ENCODE data around the gene EPG5. TPM values are rescaled to one million over a fixed set of nuclear protein-coding genes. Genes with fewer than 3 reads are reported as not detected.
A peak's percentile ranks its signal among the peaks of the same experiment; 100 is the strongest.
"Not testable (repeated sequence)": the region's sequence is repeated elsewhere in the genome, so short reads cannot be mapped to it uniquely, and the experiment has no call there.

Gene EPG5
- total and polyA plus RNA-seq, 2 of the 4 experiments (the other 2 are of a cell fraction): 37.3 to 114 TPM

DNA sequence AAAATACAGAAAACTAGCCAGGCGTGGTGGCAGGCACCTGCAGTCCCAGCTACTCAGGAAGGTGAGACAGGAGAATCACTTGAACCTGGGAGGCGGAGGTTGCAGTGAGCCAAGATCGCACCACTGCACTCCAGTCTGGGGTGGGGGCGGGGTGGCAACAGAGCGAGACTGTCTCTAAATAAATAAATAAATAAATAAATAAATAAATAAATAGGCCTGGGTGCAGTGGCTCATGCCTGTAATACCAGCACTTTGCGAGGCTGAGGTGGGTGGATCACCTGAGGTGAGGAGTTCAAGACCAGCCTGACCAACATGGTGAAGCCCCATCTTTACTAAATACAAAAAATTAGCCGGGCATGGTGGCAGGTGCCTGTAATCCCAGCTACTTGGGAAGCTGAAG is 7.6 kb downstream of the EPG5 start:
- in situ Hi-C loops (cut with MboI; ENCODE audit: low sequenced_read_pairs); H3K4me2 ChIP-seq (ENCODE audit: low read depth, low read length); H3K14ac ChIP-seq (replicated peaks; ENCODE audit: low read depth, low read length); H2AK9ac ChIP-seq (replicated peaks; ENCODE audit: low read depth, low read length, poor library complexity); H3K4me3 ChIP-seq (ENCODE audit: insufficient read depth, low read depth, low read length); H4K20me1 ChIP-seq (ENCODE audit: insufficient read depth, low read length); H3K9me3 ChIP-seq (ENCODE audit: control insufficient read depth, insufficient read depth, low read length); H3K56ac ChIP-seq (ENCODE audit: extremely low read depth, insufficient read depth, low read length); BruUV-seq (replicated peaks); POLR2A ChIA-PET (ENCODE audit: unreplicated experiment); H2BK120ac ChIP-seq (ENCODE audit: low read depth, low read length); H4K5ac ChIP-seq (ENCODE audit: low read depth, low read length); H3K27ac ChIP-seq (ENCODE audit: insufficient read depth, low read length); H3K18ac ChIP-seq (ENCODE audit: low read depth, low read length); CTCF ChIA-PET; H4K8ac ChIP-seq (ENCODE audit: low read depth in 2 of 2, low read length in 2 of 2); H2AFZ ChIP-seq (replicated peaks; ENCODE audit: low read length, poor library complexity); H2BK15ac ChIP-seq (ENCODE audit: low read depth, low read length); intact Hi-C loops (cut with micrococcal nuclease); H3K9ac ChIP-seq (ENCODE audit: low read depth, low read length); dilution Hi-C loops (cut with HindIII; ENCODE audit: low sequenced_read_pairs, unreplicated experiment); H2BK20ac ChIP-seq (ENCODE audit: low read depth, low read length); H4K91ac ChIP-seq (ENCODE audit: insufficient read depth, low read depth, low read length); H3K23ac ChIP-seq (ENCODE audit: low read depth, low read length); ATAC-seq (ENCODE audit: low read depth); DNase-seq; H3K27me3 ChIP-seq (ENCODE audit: control insufficient read depth, insufficient read depth, low read length): not testable (repeated sequence)
- peak overlapping the region; percentile 99 for H2BK5ac ChIP-seq (ENCODE audit: low read depth, low read length, poor library complexity, severe bottlenecking)
- no CpG with 5 or more reads among the region's 7 CpGs for WGBS, 2 experiments (ENCODE audit: extremely low coverage in 2 of 2, insufficient read length in 1 of 2)
- H3K4ac ChIP-seq (ENCODE audit: low read depth, low read length): 0 out of 2 replicates have a peak overlapping the region, but pooled peaks have one; percentile 36
- H3K4me1 ChIP-seq (ENCODE audit: control insufficient read depth, insufficient read depth, low read length): peaks cover 42% of the 10 kb centered on the region
- peaks cover 15 to 62% of the 10 kb centered on the region in 2 experiments for H3K79me1 ChIP-seq (ENCODE audit: low read depth in 1 of 2, low read length in 2 of 2)
- H3K9me1 ChIP-seq (ENCODE audit: insufficient read depth, low read length): peaks cover 14% of the 10 kb centered on the region
- H3K36me3 ChIP-seq (ENCODE audit: control insufficient read depth, insufficient read depth, low read length): peaks cover 10% of the 10 kb centered on the region
- 0 out of 2 replicates have a peak overlapping the region, but pooled peaks have one; percentile 46 for H2AK5ac ChIP-seq (ENCODE audit: low read depth, low read length)

Measured in IMR-90 (cell line).